ENCODE measurements around the gene CYBRD1.

GRCh38 chr2:171515672-171516298, 6.5 kb upstream of the CYBRD1 start:
- TF ChIP-seq TCF4 (CRISPR knock-in tag; IDR thresholded peaks at IDR 0.05; ENCODE audit: borderline replicate concordance) (no peak), RARB (CRISPR knock-in tag; IDR thresholded peaks at IDR 0.05) (no peak), TSHZ2 (CRISPR knock-in tag; IDR thresholded peaks at IDR 0.05) (no peak), ZFP3 (CRISPR knock-in tag; IDR thresholded peaks at IDR 0.05) (no peak), SNAI2 (CRISPR knock-in tag; IDR thresholded peaks at IDR 0.05) (no peak), TOX (CRISPR knock-in tag; IDR thresholded peaks at IDR 0.05; ENCODE audit: borderline replicate concordance) (no peak), CREB5 (CRISPR knock-in tag; IDR thresholded peaks at IDR 0.05; ENCODE audit: low read depth) (no peak)

All from SK-N-SH treated with all-trans-retinoic acid at 6 μM for 48 hours (cell line).